MV-4-11 (cell line): Measurements from ENCODE around the gene SIGLEC9.

Experiments
- DNase-seq: peaks from one replicate; lab custom pipeline; 2025; lab: John Stamatoyannopoulos, UW

SIGLEC9 gene

DNA sequence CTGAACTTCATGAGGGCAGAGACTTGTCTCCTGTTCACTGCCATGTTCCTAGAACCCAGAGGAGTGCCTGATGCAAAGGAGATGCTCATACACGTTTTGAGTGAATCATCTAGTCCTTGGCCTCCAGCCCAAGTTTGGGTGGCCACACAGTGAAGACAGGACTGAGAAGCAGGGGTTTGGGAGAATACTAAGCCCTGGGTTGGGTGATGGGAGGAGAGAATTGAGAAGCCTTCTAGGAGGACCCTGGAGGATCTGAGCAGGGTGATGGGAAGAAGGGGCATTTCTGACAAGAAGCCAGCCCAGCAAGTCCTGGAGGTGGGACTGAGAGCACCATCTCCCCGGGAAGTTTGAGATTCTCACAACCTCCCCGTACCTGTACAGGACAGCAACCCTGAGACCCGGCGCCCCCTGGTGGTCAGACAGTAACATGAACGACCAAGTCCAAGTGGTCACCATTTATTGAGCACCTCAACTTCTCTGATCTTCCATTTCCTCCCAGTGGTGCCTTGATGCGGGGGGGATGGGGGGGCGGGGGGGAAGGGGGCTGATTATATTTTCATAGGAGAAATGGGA, 27.5 kb upstream of the SIGLEC9 start:
- peak; percentile 34 for DNase-seq

- DNase-seq: no peak
Measured at GRCh38 chr19:51097796-51098195, 26.9 kb upstream of the SIGLEC9 start.

DNA sequence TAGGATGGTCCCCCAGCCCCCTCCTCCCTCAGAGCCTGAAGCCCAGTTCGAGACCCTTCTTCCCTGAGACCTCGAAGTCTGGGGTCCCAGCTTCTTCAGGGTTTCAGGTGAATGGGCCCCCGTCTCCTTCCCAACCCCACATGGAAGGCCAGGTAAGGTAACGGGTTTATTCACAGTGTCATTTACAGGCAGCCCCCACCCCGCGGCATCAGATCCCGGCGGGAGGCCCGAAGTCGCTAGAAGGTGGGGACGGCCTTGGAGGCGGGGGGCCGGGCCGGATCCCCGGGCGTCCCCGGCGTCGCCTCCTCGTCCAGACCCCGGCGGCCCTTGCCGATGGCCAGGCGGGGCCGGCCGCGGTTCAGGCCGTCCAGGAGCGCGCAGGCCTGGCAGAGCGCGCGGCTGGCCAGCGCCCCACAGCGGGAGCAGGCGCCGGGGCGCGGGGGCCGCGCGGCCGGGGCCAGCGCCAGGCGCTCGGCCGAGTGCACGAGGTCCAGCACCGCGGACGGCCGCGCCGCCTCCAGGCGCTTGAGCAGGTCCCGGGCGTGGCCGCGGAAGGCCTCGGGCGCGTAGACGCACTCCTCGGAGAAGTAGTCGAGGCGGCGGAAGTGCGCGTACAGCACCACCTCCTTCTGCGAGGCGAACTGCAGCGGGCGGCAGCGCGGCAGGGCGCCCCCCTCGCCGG, 26.2 kb upstream of the SIGLEC9 start:
- no peak for DNase-seq

DNA sequence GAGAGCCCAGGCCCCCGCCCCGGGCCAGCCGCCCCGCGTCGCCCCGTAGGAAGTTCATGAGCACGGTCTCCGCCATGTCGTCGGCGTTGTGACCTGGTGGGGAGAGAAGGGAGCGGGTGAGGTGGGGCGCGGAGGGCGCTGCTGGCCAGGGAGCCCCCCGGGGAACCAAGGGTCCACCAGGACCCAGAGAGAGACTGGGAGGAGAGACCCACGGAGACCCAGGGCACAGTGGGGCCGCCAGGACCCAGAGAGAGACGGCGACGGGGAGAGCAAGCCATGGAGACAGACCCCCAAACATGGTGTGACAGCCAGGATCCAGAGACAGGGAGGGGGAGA, 25.7 kb upstream of the SIGLEC9 start:
- no peak for DNase-seq

DNA sequence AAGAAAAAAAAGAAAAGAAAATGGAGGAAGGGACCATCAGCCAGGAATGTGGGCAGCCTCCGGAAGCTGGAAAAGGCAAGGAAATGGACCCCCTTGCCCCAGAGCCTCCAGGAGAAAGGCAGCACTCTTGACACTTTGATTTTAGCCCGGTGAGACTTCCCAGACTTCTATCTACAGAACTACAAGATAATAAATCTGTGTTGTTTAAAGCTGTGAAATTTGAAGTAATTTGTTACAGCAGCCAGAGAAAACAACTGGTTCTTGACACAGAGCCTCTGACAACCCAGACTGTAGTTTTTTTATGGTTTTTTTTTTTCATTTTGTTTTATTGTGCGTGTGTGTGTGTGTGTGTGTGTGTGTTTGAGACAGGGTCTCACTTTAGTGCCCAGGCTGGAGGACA, 24.1 kb upstream of the SIGLEC9 start:
- no peak for DNase-seq

DNA sequence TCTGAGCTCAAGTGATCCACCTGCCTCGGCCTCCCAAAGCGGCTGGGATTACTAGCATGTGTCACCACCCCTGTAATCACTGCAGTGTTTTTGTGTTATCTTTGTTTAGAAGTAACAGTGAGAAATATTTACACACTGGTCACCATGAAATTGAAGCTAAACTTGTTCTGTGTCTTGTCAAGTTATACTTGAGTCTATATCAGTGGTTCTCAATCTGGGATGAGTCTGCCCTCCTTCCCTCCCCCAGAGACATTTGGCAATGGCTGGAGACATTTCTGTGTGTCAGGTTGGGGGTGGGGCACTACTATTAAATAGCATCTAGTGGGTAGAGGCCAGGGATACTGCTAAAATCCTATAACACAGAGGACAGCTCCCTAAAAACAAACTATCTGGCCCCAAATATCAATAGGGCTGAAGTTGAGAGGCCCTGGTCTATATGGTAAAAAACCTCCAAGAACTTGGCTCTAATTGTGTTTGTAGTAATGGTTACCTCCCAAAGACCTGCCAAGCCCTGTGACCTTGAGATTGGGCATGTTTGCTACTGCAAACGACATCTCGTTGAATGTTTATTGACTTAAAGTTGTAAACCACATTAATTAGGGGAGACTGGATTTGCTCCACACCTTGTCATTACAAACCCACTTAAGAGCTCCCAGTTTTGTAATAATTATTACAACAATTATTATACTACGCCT, 23.4 kb upstream of the SIGLEC9 start:
- DNase-seq: no peak

GRCh38 chr19:51102991-51103390, 21.7 kb upstream of the SIGLEC9 start:
- no peak for DNase-seq

GRCh38 chr19:51103926-51104341, 20.8 kb upstream of the SIGLEC9 start:
- no peak for DNase-seq

- no peak for DNase-seq
Measured at GRCh38 chr19:51107406-51108065, 17.2 kb upstream of the SIGLEC9 start.

- peak; percentile 100 for DNase-seq
Measured at GRCh38 chr19:51108066-51108804, 16.5 kb upstream of the SIGLEC9 start, which contains the start of gene CTU1. CTU1 (minus strand) TSS chr19:51108409; CDS start chr19:51104569, 3,840 bp downstream.

- DNase-seq: no peak
Measured at GRCh38 chr19:51108805-51109146, 15.9 kb upstream of the SIGLEC9 start.

- DNase-seq: no peak
Measured at GRCh38 chr19:51110666-51110971, 14.1 kb upstream of the SIGLEC9 start.

- DNase-seq: no peak
Measured at GRCh38 chr19:51111606-51112005, 13.1 kb upstream of the SIGLEC9 start.

DNA sequence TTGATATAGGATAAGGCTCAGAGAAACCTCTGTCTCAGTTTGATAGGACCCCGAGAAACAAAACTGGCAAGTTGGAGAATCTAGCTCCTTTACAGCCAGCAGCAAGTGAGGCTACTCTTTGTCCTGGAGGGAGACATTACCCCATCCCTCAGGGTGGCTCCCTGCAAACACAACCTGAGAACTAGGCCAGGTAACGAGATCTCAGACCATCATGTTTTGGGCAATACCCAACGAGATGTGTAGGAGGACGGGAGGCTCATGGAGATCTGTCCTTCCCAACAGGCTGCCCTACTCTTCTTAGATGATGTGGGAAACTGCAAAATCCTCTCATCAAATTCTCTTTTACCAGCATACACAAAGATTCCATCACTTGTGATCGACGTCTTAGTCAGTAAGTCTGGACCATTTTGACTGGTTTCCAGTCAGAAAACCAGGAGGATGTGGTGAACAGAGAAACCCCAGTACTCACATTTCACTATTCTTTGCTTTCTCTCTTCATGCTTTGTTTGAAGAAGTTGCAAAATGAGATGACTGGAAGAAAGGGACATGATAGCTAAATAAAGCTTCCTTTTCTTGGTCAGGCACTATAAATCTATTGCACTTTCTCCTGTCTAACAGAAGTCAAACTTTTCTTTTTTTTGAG, 10.5 kb upstream of the SIGLEC9 start:
- DNase-seq: peak; percentile 98

GRCh38 chr19:51116736-51117286, 7.9 kb upstream of the SIGLEC9 start:
- no peak for DNase-seq

GRCh38 chr19:51119101-51119500, 5.6 kb upstream of the SIGLEC9 start:
- no peak for DNase-seq

GRCh38 chr19:51119611-51120010, 5.1 kb upstream of the SIGLEC9 start:
- no peak for DNase-seq

DNA sequence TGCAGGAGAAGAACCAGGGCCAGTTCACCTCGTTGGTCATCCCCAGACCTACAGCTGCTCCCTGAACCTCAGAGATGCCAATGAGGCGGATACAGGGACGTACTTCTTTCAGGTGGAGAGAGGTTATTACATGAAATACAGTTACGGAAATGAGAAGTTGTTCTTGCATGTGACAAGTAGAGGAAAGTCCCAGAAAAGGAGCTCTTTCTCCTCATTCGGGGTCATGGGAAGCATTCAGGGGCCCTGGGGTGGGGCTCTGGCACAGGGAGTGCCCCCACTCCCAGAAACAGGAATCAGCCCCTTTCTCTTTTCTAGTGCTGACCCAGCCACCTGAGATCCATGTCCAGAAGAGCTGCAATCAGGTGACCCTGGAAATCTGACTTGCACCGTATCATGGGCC, 4.5 kb upstream of the SIGLEC9 start:
- no peak for DNase-seq

DNA sequence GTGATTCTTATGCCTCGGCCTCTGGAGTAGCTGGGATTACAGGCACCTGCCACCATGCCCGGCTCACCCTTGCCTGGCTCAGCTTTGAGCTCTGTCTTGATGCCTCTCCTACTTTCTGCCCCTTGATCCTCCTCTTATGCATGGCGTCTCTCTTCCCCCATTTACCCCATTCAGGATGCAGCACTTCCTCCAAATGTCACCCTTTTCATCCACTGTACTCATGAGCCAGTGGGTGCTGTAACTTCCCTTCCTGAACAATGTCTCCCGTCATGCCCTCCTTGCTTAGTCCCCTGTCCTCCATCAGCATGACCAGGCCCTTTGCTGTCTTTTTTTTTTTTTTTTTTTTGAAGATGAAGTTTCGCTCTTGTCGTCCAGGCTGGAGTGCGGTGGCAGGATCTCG, 3.4 kb upstream of the SIGLEC9 start:
- peak; percentile 43 for DNase-seq

GRCh38 chr19:51122112-51122981, 2.4 kb upstream of the SIGLEC9 start:
- peak; percentile 48 for DNase-seq

DNA sequence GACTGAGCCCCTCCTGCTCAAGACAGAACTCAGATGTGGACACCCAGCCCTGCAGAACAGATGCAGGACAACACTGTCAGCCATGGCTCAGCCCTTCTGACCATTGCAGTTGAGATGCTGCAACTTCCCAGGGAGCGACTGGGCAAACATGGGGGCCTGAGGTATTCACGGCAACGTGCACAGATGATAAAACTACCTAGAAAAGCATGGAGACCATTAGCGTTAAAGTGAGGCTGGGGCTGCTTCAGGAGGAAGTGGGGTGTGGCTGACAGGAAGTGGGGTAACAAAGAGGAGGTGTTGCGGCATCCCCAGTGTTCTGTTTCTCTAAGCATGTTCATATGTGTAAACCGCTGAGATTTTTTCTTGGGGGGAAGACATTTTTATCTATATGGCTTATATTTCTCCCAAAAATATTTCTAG, 1.3 kb upstream of the SIGLEC9 start:
- peak; percentile 83 for DNase-seq
